LNCaP clone FGC (cell line): ENCODE measurements around the gene ABHD17A.

Source experiments
- DNase-seq: peaks from one replicate; pipeline ENCODE4 v3.0.0-alpha.2; 2011; ENCODE audit warnings: low read depth
- H3K4me3 ChIP-seq: 2 replicates; pipeline ENCODE4 v1.5.1; 2011; ENCODE audit warnings: mild to moderate bottlenecking, low read depth, low read length, control low read depth
- TF ChIP-seq, protein P1 (sequence below): IDR thresholded peaks from 2 replicates; pipeline ENCODE4 v1.5.1; 2012; ENCODE audit warnings: mild to moderate bottlenecking; ENCODE audit not compliant: control insufficient read depth, insufficient read depth; ENCODE audit errors: extremely low read depth

The ABHD17A gene

DNA sequence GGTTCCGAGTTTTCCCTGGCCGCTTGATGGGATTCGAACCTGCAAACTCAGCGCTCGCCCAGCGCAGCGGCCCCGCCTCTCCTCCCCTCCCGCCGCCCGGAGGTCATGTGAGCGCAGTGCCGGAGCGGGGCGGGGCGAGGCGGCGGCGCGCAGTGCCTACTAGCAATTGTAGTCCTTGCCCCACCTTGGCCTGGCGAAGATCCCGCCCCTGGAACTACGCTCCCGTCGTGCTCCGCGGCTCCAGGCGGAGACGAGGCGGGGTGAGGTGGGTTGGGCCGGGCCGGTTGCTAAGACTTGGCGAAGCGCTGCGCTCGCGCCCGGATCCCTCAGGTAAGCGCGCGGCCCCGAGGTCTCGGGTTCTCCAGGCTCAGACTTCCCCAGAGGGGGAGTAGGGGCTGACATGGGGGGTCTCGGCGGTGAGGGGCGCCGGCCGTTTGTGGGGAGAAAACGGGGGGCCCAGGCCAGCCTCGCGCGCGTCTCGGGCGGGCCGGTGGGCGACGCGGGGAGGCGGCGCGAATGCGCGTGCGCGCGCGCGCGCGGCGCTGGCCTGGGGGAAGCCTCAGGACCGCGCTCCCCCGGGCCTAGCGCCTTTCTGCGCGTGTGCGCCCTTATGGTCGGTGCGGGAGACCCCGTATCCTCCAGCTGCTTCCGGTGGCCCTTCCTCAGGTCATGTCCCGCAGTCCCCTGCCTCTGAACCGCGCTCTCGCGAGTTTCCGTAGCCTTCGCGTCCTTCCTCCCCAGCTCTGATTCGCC lies 20.0 kb upstream of the ABHD17A start, which contains the start of the genes ADAT3 and SCAMP4:
ADAT3 (plus strand) TSS at position 290 of the 753 bp plus-strand sequence. CDS start 6,649 bp downstream, outside the sequence.
SCAMP4 (plus strand) TSS at position 290 of the 753 bp plus-strand sequence. CDS start 9,621 bp downstream, outside the sequence.
- peak within 1 kb of the TSS; percentile 63 for H3K4me3 ChIP-seq
- DNase-seq: peak; percentile 97
- TF ChIP-seq, protein P1, sequence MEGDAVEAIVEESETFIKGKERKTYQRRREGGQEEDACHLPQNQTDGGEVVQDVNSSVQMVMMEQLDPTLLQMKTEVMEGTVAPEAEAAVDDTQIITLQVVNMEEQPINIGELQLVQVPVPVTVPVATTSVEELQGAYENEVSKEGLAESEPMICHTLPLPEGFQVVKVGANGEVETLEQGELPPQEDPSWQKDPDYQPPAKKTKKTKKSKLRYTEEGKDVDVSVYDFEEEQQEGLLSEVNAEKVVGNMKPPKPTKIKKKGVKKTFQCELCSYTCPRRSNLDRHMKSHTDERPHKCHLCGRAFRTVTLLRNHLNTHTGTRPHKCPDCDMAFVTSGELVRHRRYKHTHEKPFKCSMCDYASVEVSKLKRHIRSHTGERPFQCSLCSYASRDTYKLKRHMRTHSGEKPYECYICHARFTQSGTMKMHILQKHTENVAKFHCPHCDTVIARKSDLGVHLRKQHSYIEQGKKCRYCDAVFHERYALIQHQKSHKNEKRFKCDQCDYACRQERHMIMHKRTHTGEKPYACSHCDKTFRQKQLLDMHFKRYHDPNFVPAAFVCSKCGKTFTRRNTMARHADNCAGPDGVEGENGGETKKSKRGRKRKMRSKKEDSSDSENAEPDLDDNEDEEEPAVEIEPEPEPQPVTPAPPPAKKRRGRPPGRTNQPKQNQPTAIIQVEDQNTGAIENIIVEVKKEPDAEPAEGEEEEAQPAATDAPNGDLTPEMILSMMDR: no peak

DNA sequence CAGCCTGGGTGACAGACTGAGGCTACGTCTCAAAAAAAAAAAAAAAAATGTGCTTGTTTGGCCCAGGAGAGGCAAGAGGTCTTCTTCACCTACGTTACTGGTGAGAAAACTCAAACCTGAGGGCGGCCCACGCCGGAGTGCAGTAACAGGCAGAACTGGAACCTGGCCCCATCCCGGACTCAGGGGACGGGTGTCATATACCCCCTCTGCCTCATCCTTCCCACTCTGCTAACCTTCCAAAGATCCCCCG lies 19.5 kb upstream of the ABHD17A start:
- peak overlapping the region; percentile 63 for H3K4me3 ChIP-seq
- DNase-seq: no peak
- TF ChIP-seq, protein P1: no peak

DNA sequence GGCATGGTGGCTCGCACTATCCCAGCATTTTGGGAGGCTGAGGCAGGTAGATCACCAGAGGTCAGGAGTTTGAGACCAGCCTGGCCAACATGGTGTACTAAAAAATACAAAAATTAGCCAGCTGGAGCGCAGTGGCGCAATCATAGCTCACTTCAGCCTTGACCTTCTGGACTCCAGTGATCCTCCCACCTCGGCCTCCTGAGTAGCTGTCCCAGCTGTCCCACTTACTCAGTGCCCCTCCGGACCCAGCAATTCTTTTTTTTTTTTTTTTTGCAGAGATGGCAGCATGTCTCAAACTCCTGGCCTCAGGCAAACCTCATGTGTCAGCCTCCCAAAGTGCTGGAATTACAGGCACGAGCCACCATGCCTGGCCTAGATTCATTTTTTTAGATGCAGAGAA lies 17.6 kb upstream of the ABHD17A start:
- no peak overlapping the region for H3K4me3 ChIP-seq
- TF ChIP-seq, protein P1: no peak
- DNase-seq: no peak

DNA sequence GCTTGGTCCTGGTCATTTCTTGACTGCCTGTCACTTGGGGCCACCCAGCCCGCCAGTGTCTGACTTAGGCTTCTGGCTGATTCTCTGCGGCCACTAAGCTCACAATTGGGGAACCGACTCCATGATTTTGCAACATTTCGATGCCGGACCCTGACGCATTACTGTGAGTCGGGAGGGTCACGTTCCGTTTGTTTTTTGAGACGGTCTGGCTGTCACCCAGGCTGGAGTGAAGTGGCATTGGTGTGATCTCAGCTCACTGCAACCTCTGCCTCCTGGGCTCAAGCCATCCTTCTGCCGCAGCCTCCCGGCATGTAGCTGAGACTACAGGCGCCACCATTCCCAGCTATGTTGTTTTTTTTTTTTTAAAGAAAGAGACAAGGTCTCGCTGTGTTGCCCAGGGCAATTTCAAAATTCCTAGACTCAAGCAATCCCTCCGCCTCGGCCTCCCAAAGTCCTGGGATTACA lies 16.7 kb upstream of the ABHD17A start:
- no peak overlapping the region for H3K4me3 ChIP-seq
- TF ChIP-seq, protein P1: no peak
- DNase-seq: no peak

DNA sequence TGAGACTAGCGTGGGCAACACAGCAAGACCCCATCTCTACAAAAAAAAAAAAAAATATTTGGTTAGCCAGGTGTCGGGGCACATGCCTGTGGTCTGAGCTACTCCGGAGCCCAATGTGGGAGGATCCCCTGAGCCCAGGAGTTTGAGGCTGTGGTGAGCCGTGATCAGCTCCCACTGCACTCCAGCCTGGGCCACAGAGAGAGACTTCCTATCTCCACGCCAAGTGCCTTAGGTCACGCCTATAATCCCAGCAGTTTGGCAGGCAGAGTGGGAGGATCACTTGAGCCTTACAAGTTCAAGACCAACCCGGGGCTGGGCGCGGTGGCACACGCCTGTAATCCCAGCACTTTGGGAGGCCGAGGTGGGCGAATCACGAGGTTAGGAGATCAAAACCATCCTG lies 11.2 kb upstream of the ABHD17A start:
- DNase-seq: no peak
- no peak overlapping the region for H3K4me3 ChIP-seq
- TF ChIP-seq, protein P1: no peak

DNA sequence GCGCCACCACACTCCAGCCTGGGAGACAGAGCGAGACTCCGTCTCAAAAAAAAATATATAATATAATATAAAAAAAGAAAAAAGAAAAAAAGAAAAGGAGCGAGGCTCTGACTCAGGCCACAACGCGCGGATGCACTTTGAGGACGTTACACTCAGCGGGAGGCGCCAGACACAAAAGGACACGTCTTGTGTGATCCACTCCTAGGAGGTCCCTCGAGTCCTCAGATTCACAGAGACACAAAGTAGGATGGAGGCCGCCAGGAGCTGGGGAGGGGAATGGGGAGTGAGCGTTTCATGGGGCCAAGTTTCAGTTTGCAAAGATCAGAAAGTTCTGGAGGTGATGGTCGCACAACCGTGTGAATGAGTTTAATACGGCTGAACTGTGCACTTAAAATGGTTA lies 8.5 kb upstream of the ABHD17A start:
- H3K4me3 ChIP-seq: no peak overlapping the region
- no peak for DNase-seq
- TF ChIP-seq, protein P1: no peak

DNA sequence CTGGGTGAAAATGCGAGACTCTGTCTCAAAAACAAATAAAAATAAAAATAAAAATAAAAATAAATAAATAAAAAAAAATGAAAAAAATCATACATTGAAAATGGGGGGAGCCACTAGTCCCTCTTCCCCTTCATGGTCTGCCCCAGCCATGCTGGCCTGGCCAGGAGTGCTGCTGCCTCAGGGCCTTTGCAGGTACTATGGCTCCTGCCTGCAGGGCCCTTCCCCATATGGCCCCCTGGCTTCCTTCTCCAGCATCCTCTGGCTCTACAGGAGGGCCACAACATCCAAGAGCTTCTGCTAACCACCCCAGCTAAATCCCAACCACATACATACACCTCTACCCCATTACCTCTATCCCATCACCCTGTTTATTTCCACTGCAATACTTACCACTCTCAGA lies 4.6 kb upstream of the ABHD17A start:
- DNase-seq: no peak
- H3K4me3 ChIP-seq: no peak overlapping the region
- TF ChIP-seq, protein P1: no peak
